GM23338 (cell line): ENCODE data around the gene ELOVL6. TPM values are rescaled to one million over a fixed set of nuclear protein-coding genes. Genes with fewer than 3 reads are reported as not detected.

Source experiments
- ATAC-seq: fragments of 200-7000 bp; cut with Tn5 transposase; 3 replicates; pipeline ENCODE4 v1.9.1; 2020
- DNase-seq: peaks from one replicate; pipeline ENCODE4 v3.0.0-alpha.2; 2015; ENCODE audit warnings: low spot score
- H2AFZ ChIP-seq: fragments of 200-600 bp; sonication (generic); 2 replicates; pipeline ENCODE4 v1.8.0; 2016; ENCODE audit warnings: antibody characterized with exemption, mild to moderate bottlenecking, moderate library complexity
- H3F3A ChIP-seq: fragments of 200-600 bp; sonication (generic); replicated peaks from 2 replicates; pipeline ENCODE4 v1.8.0; 2017; ENCODE audit warnings: antibody characterized with exemption, mixed run types, low read depth
- H3K27ac ChIP-seq: fragments of 200-600 bp; sonication (generic); 2 replicates; pipeline ENCODE4 v1.6.1; 2016; ENCODE audit warnings: low read depth
- H3K27me3 ChIP-seq: fragments of 200-600 bp; sonication (generic); 2 replicates; pipeline ENCODE4 v1.8.0; 2016; ENCODE audit warnings: mild to moderate bottlenecking, mixed run types, moderate library complexity; ENCODE audit not compliant: insufficient read depth
- H3K36me3 ChIP-seq: fragments of 200-600 bp; sonication (generic); 2 replicates; pipeline ENCODE4 v1.8.0; 2016; ENCODE audit warnings: mild to moderate bottlenecking; ENCODE audit not compliant: insufficient read depth
- H3K4me1 ChIP-seq: fragments of 200-600 bp; sonication (generic); 2 replicates; pipeline ENCODE4 v1.8.0; 2016; ENCODE audit warnings: mild to moderate bottlenecking, moderate library complexity; ENCODE audit not compliant: insufficient read depth
- H3K4me2 ChIP-seq: fragments of 200-600 bp; sonication (generic); 2 replicates; pipeline ENCODE4 v1.7.1; 2017; ENCODE audit warnings: mixed run types
- H3K4me3 ChIP-seq: fragments of 200-600 bp; sonication (generic); 2 replicates; pipeline ENCODE4 v1.6.1; 2016; ENCODE audit warnings: mixed run types
- H3K79me2 ChIP-seq: fragments of 200-600 bp; sonication (generic); replicated peaks from 2 replicates; pipeline ENCODE4 v1.8.0; 2017; ENCODE audit warnings: mild to moderate bottlenecking; ENCODE audit not compliant: insufficient read depth
- H3K9me2 ChIP-seq: fragments of 200-600 bp; sonication (generic); 2 replicates; pipeline ENCODE4 v1.8.0; 2017; ENCODE audit not compliant: insufficient read depth
- H4K20me1 ChIP-seq: fragments of 200-600 bp; sonication (generic); replicated peaks from 2 replicates; pipeline ENCODE4 v1.8.0; 2017; ENCODE audit warnings: mild to moderate bottlenecking; ENCODE audit not compliant: insufficient read depth
- H3K27ac Mint-ChIP-seq: 2 replicates; pipeline ENCODE4 v1.8.0; 2020; ENCODE audit warnings: inconsistent platforms, mild to moderate bottlenecking, moderate library complexity, mixed read lengths
- H3K27me3 Mint-ChIP-seq: 3 replicates; pipeline ENCODE4 v1.8.0; 2022; ENCODE audit warnings: low read depth, mild to moderate bottlenecking, moderate library complexity, mixed read lengths, inconsistent platforms; ENCODE audit not compliant: insufficient read depth, poor library complexity
- H3K36me3 Mint-ChIP-seq: 3 replicates; pipeline ENCODE4 v1.8.0; 2021; ENCODE audit warnings: low read depth, mild to moderate bottlenecking, inconsistent platforms, moderate library complexity, mixed read lengths
- H3K4me1 Mint-ChIP-seq: 3 replicates; pipeline ENCODE4 v1.8.0; 2020; ENCODE audit warnings: mild to moderate bottlenecking, inconsistent platforms, mixed read lengths
- H3K4me3 Mint-ChIP-seq: 3 replicates; pipeline ENCODE4 v1.8.0; 2021; ENCODE audit warnings: moderate library complexity, mild to moderate bottlenecking, inconsistent platforms, mixed read lengths
- H3K9me3 Mint-ChIP-seq: 3 replicates; pipeline ENCODE4 v1.8.0; 2020; ENCODE audit warnings: moderate library complexity, mild to moderate bottlenecking, inconsistent platforms, mixed read lengths
- CREB1 ChIP-seq: fragments of 250-450 bp; sonication (Bioruptor Pico); IDR thresholded peaks from 2 replicates; pipeline ENCODE4 v1.5.0; 2020; ENCODE audit warnings: low read depth, mild to moderate bottlenecking, moderate library complexity
- ETS1 ChIP-seq: IDR thresholded peaks from 2 replicates; pipeline ENCODE4 v1.6.1; 2016; ENCODE audit warnings: antibody characterized with exemption
- EZH2phosphoT487 ChIP-seq: fragments of 200-600 bp; sonication (generic); IDR thresholded peaks from one replicate; pipeline ENCODE4 v1.8.1; 2018; ENCODE audit warnings: antibody characterized with exemption; ENCODE audit not compliant: unreplicated experiment
- JUNB ChIP-seq: IDR thresholded peaks from one replicate; pipeline ENCODE4 v1.6.1; 2016; ENCODE audit warnings: antibody characterized with exemption; ENCODE audit not compliant: unreplicated experiment
- NANOG ChIP-seq: IDR thresholded peaks from 2 replicates; pipeline ENCODE4 v1.6.1; 2016; ENCODE audit warnings: antibody characterized with exemption, borderline replicate concordance
- POLR2AphosphoS5 ChIP-seq: IDR thresholded peaks from 2 replicates; pipeline ENCODE4 v1.6.1; 2016; ENCODE audit warnings: antibody characterized with exemption, low read depth
- STAT1 ChIP-seq: IDR thresholded peaks from one replicate; pipeline ENCODE4 v1.6.1; 2016; ENCODE audit warnings: antibody characterized with exemption; ENCODE audit not compliant: unreplicated experiment
- ZNF114 ChIP-seq: fragments of 250-450 bp; sonication (Bioruptor Pico); IDR thresholded peaks from 2 replicates; pipeline ENCODE4 v1.5.0; 2020; ENCODE audit warnings: mild to moderate bottlenecking, moderate library complexity
- ZNF331 ChIP-seq: fragments of 250-450 bp; sonication (Bioruptor Pico); IDR thresholded peaks from 2 replicates; pipeline ENCODE4 v1.5.0; 2020; ENCODE audit warnings: low read depth, mild to moderate bottlenecking, moderate library complexity
- ZNF462 ChIP-seq: fragments of 250-450 bp; sonication (Bioruptor Pico); IDR thresholded peaks from 2 replicates; pipeline ENCODE4 v1.5.0; 2020; ENCODE audit warnings: mild to moderate bottlenecking, moderate library complexity
- polyA plus RNA-seq: library from polyadenylated mRNA; unstranded; fragments of >200 nt; fragmentation: Nextera tagmentation; extraction: Ambion mirVana; gene quantifications from 2 replicates; pipeline ENCODE4 v1.2.1, GENCODE V29; 2016
- total RNA-seq: library from RNA; depleted of rRNA; stranded (reverse); fragments of >200 nt; shearing (Covaris generic); gene quantifications from 2 replicates; pipeline ENCODE4 v1.2.3, GENCODE V29; 2014
- TF ChIP-seq, protein P1 (sequence below), 2 experiments: fragments of 200-600 bp in 1 of 2; sonication (generic) in 1 of 2; conservative IDR thresholded peaks; 2 replicates each; pipeline versions ENCODE4 v1.5.1 to v1.6.1; 2016 to 2017; ENCODE audit warnings: antibody characterized with exemption in 2 of 2, low read depth in 2 of 2, mild to moderate bottlenecking in 2 of 2, moderate library complexity in 1 of 2

The ELOVL6 gene
- total and polyA plus RNA-seq, 2 experiments from 2014 or later = 82.7 to 89.5 TPM

- no peak overlapping the region for H3K27ac ChIP-seq
- no peaks in the 10 kb centered on the region for H3K9me2 ChIP-seq
- no peak overlapping the region for H3K4me2 ChIP-seq
- no peaks in the 10 kb centered on the region for H3K27me3 ChIP-seq
- DNase-seq = no peak
- peaks cover 59% of the 10 kb centered on the region for H3K79me2 ChIP-seq
- TF ChIP-seq EZH2phosphoT487 (no peak), ETS1 (no peak)
- H3K4me1 Mint-ChIP-seq = peaks cover 20% of the 10 kb centered on the region; the same call in 2 of the 3 replicates
- no peaks in the 10 kb centered on the region for H3K9me3 Mint-ChIP-seq
- H3K27me3 Mint-ChIP-seq = no peaks in the 10 kb centered on the region
- no peak overlapping the region for H2AFZ ChIP-seq
- peaks cover 7% of the 10 kb centered on the region; the same call in 1 of the 2 replicates for H4K20me1 ChIP-seq
- no peak overlapping the region for H3K27ac Mint-ChIP-seq
- no peak overlapping the region for H3K4me3 ChIP-seq
- ATAC-seq = no peak
- no peaks in the 10 kb centered on the region for H3K4me1 ChIP-seq
- no peaks in the 10 kb centered on the region for H3F3A ChIP-seq
- peaks cover 10% of the 10 kb centered on the region for H3K36me3 Mint-ChIP-seq
- no peak overlapping the region for H3K4me3 Mint-ChIP-seq
- H3K36me3 ChIP-seq = no peaks in the 10 kb centered on the region; the same call in 1 of the 2 replicates
Observed at GRCh38 chr4:110139111-110139510, 59.3 kb downstream of the ELOVL6 start.

DNA sequence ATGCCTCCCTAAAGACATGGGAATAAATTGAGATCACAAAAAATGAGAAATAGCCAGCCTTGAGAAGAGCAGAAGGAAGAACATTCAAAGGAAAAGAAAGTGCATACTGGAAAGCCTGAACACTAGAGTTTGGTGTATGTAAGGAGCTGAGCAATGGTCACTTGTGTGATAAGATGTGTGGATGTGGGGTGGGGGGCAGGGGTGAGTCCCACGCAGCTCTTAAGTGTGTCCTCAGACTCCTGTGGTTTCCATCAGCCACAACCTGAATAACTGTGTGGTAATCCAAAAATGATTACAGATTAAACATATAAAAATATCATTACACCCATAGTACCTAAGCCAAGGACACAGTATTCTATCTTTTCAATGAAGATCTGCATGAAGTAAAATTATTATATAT, 59.9 kb downstream of the ELOVL6 start:
- H4K20me1 ChIP-seq = peaks cover 7% of the 10 kb centered on the region; the same call in 1 of the 2 replicates
- no peaks in the 10 kb centered on the region for H3K27me3 Mint-ChIP-seq
- H3K4me2 ChIP-seq = no peak overlapping the region
- H3K27ac Mint-ChIP-seq = no peak overlapping the region
- H3K27ac ChIP-seq = no peak overlapping the region
- H3K4me3 Mint-ChIP-seq = no peak overlapping the region
- H3K9me2 ChIP-seq = no peaks in the 10 kb centered on the region
- H3K4me3 ChIP-seq = no peak overlapping the region
- no peak for DNase-seq
- H3K36me3 Mint-ChIP-seq = peaks cover 10% of the 10 kb centered on the region
- ATAC-seq = no peak
- no peaks in the 10 kb centered on the region for H3K4me1 ChIP-seq
- H3K36me3 ChIP-seq = no peaks in the 10 kb centered on the region; the same call in 1 of the 2 replicates
- peaks cover 20% of the 10 kb centered on the region; the same call in 2 of the 3 replicates for H3K4me1 Mint-ChIP-seq
- H2AFZ ChIP-seq = no peak overlapping the region
- no peaks in the 10 kb centered on the region for H3F3A ChIP-seq
- peaks cover 59% of the 10 kb centered on the region for H3K79me2 ChIP-seq
- no peaks in the 10 kb centered on the region for H3K9me3 Mint-ChIP-seq
- no peaks in the 10 kb centered on the region for H3K27me3 ChIP-seq
- TF ChIP-seq NANOG (no peak), EZH2phosphoT487 (no peak), STAT1 (no peak), POLR2AphosphoS5 (no peak), ZNF331 (CRISPR knock-in tag) (no peak), CREB1 (no peak), ZNF114 (CRISPR knock-in tag) (no peak), JUNB (no peak), ZNF462 (CRISPR knock-in tag) (no peak)
- TF ChIP-seq, protein P1, sequence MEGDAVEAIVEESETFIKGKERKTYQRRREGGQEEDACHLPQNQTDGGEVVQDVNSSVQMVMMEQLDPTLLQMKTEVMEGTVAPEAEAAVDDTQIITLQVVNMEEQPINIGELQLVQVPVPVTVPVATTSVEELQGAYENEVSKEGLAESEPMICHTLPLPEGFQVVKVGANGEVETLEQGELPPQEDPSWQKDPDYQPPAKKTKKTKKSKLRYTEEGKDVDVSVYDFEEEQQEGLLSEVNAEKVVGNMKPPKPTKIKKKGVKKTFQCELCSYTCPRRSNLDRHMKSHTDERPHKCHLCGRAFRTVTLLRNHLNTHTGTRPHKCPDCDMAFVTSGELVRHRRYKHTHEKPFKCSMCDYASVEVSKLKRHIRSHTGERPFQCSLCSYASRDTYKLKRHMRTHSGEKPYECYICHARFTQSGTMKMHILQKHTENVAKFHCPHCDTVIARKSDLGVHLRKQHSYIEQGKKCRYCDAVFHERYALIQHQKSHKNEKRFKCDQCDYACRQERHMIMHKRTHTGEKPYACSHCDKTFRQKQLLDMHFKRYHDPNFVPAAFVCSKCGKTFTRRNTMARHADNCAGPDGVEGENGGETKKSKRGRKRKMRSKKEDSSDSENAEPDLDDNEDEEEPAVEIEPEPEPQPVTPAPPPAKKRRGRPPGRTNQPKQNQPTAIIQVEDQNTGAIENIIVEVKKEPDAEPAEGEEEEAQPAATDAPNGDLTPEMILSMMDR (conservative IDR thresholded peaks at IDR 0.05; ENCODE audit: low read depth in 2 of 2) = no peak
